GM18520 (cell line): Measurements from ENCODE around the gene CDCP2.
"Not testable (repeated sequence)": the region's sequence is repeated elsewhere in the genome, so short reads cannot be mapped to it uniquely, and the experiment has no call there.

ENCODE experiments used
- ATAC-seq: cut with Tn5 transposase; IDR thresholded peaks from one replicate; pipeline ENCODE4 v1.9.1; 2021; ENCODE audit not compliant: unreplicated experiment

CDCP2 gene

DNA sequence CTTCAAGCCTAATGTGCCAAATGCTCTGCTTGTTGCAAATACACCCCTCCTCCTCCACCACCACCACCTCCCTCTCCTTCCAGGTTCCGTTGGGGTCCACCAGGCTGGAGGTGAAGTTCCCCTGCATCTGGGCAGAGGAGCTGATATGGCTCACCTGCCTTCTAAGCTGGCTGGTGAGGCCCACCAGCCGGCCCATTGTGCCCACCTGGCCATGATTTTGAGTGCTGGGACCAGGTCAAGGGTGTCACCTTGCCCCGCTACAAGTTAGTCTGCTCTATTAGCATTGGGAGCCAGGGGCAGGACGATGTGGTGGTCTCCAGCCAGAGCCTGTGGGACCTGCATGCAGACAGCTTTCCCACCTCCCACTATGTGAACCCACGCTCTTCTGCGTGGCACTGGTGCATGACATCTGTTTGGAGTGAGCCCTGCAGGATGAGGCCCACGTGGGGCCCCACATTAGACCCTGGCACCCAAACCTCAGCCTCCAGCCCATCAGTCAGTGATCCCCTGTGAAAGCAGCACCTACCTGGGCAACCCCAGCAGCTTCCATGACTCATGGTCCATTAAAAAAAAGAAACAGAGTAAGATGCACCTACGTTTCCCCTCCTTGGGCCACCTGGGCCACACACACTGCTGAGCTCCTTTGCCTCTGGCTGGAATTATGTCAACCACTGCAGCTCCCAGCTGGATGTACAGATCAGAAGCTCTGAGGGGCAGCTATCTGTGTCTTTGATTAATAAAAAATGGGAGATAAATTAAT is 15.6 kb upstream of the CDCP2 start:
- no peak for ATAC-seq

DNA sequence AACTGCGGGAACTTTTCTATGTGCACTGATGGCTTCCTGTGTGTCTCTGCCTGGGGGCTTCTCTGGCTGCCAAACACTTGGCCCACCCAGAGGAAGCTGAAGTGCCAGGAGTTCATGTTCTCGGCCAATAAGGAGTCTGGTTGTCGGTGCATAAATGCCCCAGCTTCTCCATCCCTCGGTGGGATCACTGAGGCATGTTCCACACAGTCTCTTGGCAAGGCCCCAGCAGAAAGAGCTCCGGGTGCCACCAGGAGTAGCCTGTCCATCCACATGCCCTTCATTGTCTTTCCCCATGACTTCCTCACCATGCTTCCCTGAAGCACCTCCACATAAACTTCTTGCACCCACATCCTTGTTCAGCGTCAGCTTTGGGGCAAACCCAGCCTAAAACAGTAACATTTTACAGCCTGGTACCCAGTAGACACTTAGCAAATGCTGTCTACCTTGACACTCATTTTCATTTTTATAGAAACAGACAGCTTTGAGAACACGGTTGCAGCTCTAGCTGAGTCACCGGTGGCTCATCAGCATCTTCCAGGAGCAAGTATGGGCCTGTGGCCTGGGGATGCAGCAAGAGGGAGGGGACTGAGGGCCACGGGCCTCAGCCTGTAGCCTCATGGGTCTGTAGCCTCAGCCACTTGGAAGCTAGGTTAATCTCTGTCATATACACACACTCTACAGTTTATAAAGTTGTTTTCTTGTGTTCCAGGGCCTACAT is 14.8 kb upstream of the CDCP2 start:
- no peak for ATAC-seq

DNA sequence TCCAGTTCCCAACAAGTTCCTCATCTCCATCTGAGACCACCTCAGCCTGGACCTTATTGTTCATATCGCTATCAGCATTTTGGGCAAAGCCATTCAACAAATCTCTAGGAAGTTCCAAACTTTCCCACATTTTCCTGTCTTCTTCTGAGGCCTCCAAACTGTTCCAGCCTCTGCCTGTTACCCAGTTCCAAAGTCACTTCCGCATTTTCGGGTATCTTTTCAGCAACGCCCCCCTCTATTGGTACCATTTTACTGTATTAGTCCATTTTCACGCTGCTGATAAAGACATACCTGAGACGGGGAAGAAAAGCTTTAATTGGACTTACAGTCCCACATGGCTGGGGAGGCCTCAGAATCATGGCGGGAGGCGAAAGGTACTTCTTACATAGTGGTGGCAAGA is 13.6 kb upstream of the CDCP2 start:
- not testable (repeated sequence) for ATAC-seq

DNA sequence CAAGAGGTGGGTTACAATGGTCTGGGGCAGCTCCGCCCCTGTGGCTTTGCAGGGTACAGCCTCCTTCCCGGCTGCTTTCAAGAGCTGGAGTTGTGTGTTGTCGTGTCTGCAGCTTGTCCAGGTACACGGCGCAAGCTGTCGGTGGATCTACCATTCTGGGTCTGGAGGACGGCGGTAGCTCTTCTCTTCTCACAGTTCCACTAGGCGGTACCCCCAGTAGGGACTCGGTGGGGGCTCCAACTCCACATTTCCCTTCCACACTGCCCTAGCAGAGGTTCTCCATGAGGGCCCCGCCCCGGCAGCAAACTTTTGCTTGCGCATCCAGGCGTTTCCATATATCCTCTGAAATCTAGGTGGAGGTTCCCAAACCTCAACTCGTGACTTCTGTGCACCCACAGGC is 12.3 kb upstream of the CDCP2 start:
- no peak for ATAC-seq

DNA sequence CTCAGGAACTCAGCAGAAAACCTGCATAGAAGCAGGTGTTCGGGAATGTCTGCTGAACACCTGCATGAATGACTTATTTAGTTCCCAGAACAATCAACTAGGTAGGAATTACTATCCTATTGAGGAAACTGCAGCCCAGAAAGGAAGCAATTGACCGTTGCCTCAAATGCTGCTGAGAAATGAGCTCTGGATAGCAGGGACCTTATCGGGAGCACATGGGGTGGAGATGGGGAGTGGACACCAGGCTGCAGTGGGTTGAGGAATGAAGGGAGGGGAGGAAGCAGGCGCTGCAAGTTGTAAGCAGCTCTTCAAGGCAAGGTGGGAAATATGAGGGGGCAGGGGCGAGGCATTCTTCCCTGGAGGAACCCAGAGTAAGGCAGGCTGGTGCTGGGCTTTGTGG is 10.8 kb upstream of the CDCP2 start:
- no peak for ATAC-seq

DNA sequence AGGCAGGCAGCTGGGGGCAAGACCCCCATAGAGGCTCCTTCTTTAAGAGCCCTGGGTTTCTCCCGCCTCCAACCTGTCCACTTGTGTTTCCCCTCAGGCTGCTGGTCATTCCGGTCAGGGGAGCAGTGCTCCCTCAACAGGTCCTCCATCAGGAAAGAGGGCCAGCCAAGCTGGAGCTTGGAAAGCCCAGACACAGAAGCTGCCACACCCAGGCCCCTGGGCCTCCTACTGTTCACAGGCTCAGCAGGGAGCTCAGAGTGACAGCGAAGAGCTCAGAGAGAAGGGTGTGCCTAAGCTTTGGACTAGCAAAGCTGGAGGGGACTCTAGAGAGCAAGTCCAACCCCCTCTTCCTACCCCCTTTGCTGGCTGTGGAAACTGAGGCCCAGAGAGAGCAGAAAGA is 10.3 kb upstream of the CDCP2 start:
- ATAC-seq: no peak

DNA sequence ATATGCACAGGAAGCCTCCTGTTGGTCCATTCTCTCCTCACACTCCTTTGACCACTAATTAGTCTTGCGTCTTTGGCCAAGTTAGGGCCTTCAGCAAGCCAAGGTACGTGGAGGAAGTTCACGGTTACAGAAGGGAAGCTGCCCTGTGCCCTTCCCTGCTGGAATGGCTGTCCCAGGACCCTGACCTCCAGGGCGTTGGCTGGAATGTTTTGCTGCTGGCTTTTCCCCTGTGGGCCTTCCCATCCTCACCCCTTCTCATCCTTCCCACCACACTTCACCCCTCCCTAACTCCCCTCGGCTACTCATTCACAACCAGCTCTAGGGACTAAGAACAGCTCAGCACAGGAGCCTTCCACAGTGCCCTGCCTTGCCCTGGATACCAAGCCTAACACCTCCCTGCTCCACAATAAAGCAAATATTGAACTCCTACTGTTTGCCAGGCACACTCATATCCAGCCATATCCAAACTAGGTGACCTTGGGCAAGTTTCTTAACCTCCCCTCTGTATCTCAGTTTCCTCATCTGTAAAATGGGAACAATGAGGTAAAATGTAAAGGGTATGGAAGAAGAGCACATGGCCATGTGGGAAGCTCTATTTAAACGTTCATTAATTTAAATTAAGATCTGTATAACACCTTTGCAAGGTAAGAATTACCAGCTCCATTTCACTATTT is 8.8 kb upstream of the CDCP2 start:
- no peak for ATAC-seq

DNA sequence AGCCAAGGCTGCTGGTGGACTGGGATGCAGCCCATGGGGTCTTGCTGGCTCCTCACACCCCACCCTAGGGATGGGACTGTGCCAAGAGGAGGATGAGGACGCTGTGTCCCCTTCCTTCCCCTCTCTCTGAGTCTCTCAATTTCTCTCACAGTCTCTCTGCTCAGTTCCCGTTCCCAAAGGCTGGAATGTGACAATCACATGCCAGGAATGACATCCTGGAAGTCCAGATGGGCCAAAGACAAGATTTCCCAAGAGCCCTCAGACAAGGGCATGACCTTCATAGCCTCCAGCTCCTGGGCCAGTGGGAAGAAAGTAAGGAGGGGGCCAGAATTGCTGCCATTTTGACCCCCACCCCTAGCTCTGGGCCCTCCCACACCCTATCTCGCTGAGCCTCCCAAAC is 7.6 kb upstream of the CDCP2 start:
- no peak for ATAC-seq

DNA sequence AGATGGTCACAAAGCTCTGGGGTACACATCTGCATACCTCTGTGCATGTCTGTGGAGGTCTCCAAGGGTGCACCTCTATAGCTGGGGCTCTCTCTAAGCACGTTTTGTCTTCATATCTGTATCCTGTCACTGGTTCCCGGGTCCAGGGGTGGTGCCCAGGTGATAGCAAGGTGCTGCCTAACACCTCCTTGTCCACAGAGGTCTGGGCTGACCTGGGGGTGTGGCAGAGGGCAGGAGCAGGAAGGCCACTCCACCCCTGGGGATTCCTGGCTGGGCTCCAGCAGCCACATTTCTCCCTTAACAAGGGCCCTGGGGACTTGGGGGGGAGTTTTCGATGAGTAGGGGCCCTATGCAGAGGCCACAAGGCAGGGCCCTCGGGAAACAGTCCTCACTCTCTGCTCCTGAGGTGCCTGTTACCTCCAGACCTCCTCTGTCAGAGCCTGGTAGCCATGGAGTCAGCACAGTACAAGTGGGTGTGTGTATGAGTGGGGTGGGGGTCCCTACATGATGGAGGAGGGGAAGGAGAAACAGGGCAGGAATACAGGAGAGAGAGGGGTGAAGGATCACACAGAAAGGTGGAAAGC is 7.0 kb upstream of the CDCP2 start:
- no peak for ATAC-seq

DNA sequence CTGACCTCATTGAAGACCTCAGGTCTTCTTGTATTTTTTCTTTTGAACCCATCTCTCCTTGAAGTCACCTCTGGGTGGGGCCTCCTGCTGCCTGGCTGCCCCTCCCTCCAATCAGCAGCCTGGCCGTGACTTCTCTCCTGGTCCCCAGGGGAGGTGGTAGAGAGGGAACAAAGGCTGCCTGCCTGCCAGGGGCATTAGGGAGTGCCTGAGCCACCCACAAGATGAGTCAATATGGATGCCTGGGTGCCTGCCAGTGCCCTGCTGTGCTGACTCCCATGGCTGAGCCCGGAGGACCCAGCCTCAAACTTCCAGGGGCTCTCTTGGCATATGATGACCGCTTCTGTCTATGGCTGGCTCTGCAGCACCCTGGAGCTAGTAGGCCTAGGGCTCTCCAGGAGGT is 5.3 kb upstream of the CDCP2 start:
- ATAC-seq: no peak

DNA sequence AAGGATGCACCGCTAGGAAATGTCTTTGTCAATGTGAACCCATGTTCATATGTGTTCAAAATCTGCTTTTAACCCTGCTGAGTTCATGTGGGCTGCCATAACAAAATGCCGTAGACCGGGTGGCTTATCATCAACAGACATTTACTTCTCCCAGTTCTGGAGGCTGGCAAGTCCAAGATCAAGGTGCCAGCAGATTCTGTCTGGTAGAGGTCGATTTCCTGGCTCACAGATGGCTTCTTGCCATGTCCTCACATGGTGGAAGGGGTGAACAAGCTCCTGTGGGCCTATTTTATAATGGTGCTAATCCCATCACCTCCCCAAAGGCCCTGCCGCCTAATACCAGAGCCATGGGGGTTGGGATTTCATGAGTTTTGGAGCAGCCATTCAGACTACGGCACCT is 4.6 kb upstream of the CDCP2 start:
- no peak for ATAC-seq

DNA sequence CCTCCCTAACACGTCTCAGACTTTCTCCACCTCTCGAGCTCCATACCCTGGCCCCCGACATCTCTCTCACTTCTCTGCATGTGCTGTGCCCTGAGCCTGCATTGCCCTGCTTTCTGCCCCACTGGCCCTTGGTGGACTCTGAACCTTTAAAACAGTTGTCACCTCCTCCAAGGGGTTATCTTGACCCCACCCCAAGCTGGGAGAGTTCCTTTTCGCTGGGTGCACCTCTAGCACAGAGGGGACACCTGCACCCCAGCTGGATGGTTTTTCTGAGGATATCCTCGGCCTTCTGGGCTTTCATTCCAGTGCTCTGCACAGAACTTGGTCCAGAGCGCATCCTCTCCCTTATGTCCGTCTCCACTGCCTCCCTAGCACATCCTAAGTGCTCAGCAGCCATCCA is 4.2 kb upstream of the CDCP2 start:
- no peak for ATAC-seq

DNA sequence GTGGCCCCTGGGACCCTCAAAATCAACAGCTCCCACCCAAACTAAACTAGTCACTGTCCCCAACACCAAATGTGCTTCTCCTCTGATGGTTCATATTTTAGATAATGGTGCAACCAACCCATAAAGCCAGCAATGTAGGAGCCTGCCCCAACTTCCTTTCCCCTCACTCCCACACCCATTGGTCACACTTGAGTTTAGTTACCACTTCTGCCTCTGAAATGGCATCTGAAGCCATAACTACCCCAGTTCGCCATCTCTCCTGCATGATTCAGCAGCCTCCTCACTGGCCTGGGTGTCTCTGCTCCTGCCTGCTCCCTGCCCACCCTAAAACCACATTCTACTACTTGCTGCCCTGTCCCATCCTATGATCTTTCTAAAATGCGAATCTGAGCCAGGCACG is 3.4 kb upstream of the CDCP2 start:
- no peak for ATAC-seq

DNA sequence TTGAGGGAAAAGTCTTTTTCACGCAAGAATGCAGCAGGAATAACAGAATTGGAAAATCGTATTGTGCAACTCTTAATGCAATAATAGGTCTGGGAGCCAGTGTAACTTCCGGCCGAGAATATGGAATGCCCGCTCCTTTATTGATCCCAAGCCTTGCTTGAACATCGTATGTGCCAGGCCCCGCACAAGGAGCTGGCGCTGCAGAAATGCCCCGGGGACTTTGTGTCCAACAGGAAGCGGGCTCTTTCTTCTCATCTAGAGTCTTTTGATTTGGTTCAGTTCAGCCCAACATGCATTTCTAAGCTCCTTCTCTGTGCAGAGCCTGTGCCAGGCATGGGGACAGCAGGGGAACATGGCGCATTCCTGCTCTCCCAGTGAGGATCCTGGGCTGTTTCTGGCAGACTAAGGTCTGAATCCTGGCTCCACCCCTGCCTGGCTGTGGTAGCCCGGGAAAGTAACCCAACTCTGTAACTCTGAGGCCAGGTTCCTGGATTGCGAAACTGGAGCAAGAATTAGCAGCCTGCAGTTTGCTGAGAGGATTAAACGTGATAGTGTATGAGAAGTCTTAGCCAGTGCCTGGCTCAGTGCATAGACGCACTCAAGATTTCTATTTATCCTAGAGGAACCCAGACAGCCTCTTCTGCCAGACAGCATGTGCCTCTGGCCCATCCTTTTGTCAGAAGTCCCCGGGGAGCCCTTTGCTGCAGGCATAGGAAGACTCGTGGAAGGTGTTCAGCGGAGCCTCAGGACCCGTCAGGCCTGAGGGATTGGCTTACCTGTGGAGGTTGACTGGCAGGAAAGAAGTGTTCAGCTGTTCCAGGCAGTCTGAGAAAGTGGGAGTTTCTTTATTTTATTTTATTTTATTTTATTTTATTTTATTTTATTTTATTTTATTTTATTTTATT is 987 bp upstream of the CDCP2 start:
- no peak for ATAC-seq

DNA sequence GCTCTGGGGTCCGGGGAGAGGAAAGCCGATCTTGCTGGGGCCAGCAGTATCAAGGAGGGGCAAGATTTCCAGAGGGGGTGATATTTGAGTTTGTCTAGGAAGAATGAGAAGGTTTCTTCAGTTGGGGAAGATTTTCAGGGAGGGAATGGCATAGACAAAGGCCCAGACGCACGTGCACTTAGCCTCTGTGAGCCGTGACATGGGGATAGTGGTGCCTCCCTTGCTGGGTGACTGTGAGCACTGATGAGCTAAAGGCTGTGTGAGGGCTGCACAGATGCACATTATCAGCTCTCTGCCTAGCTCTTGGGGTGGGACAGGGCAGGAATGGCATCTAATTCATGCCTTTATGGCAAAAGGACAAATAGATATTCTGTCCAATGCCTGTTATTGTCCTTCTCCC is 1.8 kb downstream of the CDCP2 start:
- no peak for ATAC-seq

DNA sequence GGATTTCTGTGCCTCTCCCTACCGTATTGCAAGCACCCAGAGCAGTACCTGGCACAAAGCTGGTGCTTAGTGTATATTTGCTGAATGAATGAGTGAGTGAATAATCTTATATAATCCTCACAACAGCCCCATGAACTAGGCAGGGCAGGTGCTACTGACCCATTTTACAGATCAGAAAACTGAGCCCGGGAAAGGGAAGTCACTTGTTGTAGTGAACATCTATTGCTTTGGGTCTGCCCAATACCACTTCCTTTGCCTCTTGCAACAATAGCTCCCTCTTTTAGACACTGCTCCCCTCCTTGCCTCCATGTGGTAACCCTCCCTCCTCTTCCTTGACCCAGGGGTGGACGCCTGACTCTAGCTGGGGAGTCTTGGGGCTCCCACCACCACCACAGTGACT is 3.1 kb downstream of the CDCP2 start:
- ATAC-seq: no peak

DNA sequence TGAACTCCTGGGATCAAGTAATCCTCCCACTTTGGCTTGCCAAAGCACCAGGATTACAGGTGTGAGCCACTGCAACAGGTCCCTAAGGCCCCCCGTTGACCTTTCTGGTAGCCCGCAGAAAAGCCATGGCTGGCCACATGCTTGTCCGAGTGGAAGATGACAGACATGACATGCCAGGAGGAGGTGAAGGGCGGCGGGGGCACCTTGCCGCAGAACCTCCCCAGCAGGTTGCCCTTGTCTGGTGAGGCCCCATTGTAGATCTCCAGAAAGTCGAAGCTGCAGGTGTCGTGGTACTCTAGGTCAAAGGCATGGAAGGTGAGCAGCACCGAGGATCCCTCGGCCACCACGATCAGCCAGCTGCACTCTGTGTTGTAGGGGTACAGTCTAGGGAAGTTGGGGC is 8.4 kb downstream of the CDCP2 start:
- no peak for ATAC-seq

DNA sequence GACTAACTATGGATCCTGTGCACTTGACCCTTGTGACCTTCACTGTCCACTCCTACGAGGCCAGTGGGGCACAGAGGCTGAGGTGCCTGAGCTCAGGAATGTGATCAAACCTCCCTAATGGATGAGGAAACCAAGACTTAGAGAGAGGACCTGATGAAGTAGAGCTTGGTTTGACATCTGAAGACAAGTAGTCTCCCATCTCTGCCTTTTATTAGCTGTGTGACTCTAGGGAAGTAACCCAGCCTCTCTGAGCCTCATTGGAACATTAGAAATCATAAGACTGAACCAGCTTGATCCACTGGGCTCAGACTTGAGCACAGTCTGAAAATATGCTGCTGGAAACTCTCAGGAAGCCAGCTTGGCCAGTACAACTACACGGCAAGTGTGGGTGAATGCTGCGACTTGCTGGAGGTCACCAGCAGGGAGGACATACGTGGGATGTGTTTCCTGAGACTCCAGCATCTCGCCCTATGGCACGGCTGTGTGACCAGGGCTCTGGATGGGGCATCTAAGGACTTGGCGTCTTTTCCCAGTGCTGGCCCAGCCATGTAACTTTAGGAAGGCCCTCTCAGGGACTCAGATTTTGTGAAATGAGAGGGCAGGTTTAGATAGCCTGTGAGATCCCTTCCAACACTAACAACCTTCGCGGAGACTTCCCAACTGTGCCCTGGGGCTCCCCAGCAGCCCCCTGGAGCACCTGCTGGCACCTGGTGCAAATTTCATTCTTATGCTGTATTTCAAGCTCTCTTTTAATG is 10.5 kb downstream of the CDCP2 start:
- no peak for ATAC-seq

DNA sequence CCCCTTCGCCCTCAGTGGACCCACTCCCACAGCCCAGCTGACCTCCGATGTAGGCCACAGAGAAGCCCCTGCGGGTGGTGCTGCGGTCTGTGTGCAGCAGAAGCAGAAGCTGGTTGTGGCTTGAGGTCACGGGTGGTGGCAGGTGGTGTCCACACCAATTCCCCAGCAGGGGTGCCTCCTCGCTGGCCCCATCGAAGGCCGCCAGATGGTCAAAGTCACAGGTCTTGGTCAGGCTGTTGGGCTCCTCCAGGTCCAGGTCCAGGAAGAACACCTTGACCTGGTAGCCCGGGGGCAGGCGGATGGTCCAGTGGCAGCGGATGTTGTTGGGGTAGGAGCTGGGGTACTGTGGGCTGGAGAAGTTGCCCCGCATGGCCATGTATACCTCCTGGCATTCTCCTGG is 13.1 kb downstream of the CDCP2 start:
- ATAC-seq: no peak

DNA sequence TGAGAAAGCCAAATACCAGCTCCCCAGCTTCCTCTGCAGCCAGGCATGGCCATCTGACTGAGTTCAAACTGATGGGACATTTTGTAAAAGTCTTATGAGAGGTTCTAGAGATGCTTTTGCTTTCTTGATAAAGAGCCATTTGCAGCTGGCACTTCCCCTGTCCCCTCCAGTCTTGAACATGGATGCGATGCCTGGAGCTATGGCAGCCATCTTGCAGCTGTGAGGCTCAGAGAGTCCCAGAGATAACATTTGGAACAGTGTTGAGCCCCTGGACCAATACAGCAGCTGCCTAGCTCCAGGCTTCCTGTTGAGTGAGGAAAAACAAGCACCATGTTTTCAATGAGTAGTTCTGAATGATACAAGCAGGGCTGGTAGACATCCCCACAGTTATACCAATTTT is 13.8 kb downstream of the CDCP2 start:
- no peak for ATAC-seq
